ENCODE data around the gene PLCD1. TPM values are rescaled to one million over a fixed set of nuclear protein-coding genes. Genes with fewer than 3 reads are reported as not detected.

PLCD1 gene
- total and polyA plus RNA-seq, 8 donors: 7.5 to 15.6 (median 10.1) TPM

DNA sequence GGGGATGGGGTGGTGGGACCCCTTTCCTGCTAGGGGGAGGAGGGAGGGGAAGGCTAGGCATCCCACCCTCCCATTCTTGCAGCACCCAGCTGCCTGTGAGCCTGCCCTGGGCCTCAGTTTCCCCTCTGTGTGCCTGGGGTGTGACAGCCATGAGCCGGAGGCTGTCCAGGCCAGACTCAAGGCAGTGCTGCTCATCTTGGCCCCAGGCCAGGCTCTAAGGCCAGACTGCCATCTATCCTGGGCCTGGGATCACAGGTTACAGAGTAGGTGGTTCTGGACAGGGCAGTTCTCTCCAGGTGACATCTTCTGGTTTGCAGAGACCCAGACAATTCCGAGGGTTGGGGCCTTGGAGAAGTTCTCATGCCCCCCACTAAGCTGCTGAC lies 42.1 kb downstream of the PLCD1 start:
- Histone ChIP-seq H3K27me3 (no peaks in the 10 kb centered on the region), H3K4me1 (peaks cover 25 to 28% (median 26%) of the 10 kb centered on the region in 3 donors), H3K27ac (peak overlapping the region; percentile 47 to 87 (median 68)), H3K9me3 (no peaks in the 10 kb centered on the region), H3K4me3 (no peak overlapping the region), H3K36me3 (no peaks in the 10 kb centered on the region)
- 19 to 33% methylated on average over 2 of the region's 2 CpGs for WGBS, 2 donors
- FAIRE-seq (no peak), ATAC-seq (peak; percentile 27 to 43 (median 38)), DNase-seq (peak; percentile 40 to 85 (median 66))
- TF ChIP-seq, protein P1, sequence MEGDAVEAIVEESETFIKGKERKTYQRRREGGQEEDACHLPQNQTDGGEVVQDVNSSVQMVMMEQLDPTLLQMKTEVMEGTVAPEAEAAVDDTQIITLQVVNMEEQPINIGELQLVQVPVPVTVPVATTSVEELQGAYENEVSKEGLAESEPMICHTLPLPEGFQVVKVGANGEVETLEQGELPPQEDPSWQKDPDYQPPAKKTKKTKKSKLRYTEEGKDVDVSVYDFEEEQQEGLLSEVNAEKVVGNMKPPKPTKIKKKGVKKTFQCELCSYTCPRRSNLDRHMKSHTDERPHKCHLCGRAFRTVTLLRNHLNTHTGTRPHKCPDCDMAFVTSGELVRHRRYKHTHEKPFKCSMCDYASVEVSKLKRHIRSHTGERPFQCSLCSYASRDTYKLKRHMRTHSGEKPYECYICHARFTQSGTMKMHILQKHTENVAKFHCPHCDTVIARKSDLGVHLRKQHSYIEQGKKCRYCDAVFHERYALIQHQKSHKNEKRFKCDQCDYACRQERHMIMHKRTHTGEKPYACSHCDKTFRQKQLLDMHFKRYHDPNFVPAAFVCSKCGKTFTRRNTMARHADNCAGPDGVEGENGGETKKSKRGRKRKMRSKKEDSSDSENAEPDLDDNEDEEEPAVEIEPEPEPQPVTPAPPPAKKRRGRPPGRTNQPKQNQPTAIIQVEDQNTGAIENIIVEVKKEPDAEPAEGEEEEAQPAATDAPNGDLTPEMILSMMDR (IDR thresholded peaks at IDR 0.05): no peak
- intact Hi-C loops (cut with DNase I): no loop called here

DNA sequence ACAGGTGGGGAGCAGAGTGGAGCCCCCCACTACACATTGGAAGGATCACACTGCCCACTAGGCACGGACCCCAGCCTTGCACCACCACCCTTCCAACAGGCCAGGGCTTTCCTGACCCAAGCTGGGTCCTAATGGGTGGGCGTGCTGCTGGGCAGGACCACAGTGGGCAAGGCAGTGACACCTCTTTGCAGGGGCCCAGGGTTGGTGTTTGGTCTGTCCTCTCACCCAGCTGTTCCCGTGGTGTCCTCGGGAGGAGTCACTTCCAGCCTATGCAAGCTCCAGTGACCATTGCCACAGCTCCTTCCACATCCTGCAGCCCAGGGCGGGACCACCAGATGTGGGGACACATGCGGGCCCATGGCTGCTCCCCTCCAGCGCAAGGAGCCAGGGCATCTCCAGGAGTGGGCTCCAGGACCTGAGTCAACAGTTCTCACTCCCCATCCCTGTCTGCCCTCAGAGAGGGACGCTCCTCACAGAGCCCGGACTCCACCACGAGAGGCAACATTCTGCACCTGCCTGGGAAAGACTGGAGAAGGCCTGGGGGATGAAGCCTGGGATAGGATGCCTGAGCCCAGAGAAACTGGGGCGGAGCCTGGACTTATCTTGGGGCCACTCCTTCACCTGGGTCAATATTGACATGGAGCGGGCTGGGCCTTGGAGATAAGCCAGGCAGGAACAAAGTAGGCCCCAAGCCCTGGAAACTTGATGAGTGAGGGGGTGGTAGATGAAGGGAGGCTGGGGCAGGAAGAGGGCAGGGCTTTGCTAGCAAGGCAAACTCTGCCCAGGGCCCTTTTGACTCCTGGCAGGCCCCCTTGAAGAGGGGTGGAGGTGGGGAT lies 42.7 kb downstream of the PLCD1 start:
- intact Hi-C loops (cut with DNase I): no loop called here
- Histone ChIP-seq H3K27ac (peak overlapping the region; percentile 47 to 87 (median 68)), H3K9me3 (no peaks in the 10 kb centered on the region), H3K4me3 (no peak overlapping the region), H3K36me3 (peaks cover 0 to 3% (median 0%) of the 10 kb centered on the region in 3 donors), H3K27me3 (no peaks in the 10 kb centered on the region), H3K4me1 (peaks cover 25 to 28% (median 26%) of the 10 kb centered on the region in 3 donors)
- FAIRE-seq (no peak), ATAC-seq (peak; percentile 88 to 92 (median 90)), DNase-seq (peak; percentile 84 to 95 (median 95))
- TF ChIP-seq, protein P1 (IDR thresholded peaks at IDR 0.05): no peak
- 46 to 47% methylated on average over 12 of the region's 12 CpGs for WGBS, 2 donors

DNA sequence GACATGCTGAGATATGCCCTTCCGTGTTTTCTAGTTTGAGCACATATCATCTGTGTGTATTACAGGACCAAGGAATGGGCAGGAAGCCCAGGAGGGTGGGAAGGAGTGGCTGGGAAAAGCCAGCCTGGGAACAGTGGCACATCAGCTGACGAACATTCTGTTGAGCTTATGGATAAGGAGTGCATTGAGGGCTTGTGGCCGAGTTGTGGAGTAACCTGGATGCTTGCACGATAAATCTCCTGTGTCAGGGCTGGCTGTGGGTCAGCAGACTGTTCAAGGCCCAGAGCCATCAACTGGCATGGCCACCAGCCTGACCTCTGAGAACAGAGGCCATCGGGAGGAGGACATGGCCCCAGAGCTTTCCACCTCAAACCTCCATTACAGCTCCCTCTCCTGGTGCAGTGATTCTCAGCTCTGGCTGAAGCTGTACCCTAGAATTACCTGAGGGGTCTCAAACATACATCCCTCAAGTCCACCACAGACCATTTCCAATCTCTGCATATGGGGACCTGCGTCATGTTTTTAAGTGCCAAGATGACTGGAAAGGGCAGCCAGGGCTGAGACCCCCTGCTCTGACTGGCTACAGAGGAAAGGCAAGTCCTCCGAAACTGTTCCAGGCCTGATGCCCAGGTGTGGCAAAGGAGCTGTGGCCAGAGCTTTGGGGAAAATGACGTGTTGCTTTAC lies 43.7 kb downstream of the PLCD1 start:
- ATAC-seq (peak; percentile 77 to 86 (median 80)), DNase-seq (peak; percentile 75 to 93 (median 92)), FAIRE-seq (no peak)
- WGBS, 2 donors: 35 to 38% methylated on average over 8 of the region's 8 CpGs
- Histone ChIP-seq H3K36me3 (peaks cover 0 to 5% (median 0%) of the 10 kb centered on the region in 3 donors), H3K27ac (peak overlapping the region; percentile 59 to 87 (median 62)), H3K9me3 (no peaks in the 10 kb centered on the region), H3K4me1 (peaks cover 25 to 28% (median 26%) of the 10 kb centered on the region in 3 donors), H3K27me3 (no peaks in the 10 kb centered on the region), H3K4me3 (no peak overlapping the region)
- intact Hi-C loops (cut with DNase I): no loop called here
- TF ChIP-seq, protein P1 (IDR thresholded peaks at IDR 0.05): no peak

DNA sequence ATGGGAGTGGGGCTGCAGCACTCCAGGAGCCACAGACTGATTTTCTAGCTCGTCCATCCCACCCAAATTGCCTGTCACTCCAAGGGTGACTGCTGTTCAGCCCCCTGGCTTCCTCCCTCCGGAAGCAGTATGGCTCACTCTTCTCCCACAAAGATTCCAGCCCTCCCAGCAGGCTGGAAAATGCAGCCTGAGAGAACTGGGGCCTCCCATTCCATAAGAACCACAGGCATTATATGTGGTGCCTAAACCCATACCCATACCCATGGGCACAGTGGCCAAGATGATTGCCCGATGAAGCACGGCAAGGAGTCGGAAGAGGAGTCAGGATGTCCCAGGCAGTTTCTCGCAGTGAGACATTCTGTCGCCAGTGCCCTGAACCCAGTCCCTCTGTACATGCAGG lies 44.8 kb downstream of the PLCD1 start:
- ATAC-seq: no peak
- peak in 1 of 6 donors; percentile 12 for DNase-seq
- Histone ChIP-seq H3K27ac (peak overlapping the region in 1 of 4 donors; percentile 87), H3K9me3 (no peaks in the 10 kb centered on the region), H3K4me1 (peaks cover 25 to 28% (median 26%) of the 10 kb centered on the region in 3 donors), H3K4me3 (no peak overlapping the region), H3K27me3 (no peaks in the 10 kb centered on the region), H3K36me3 (peaks cover 0 to 5% (median 0%) of the 10 kb centered on the region in 3 donors)
- TF ChIP-seq, protein P1 (IDR thresholded peaks at IDR 0.05): no peak
- intact Hi-C loops (cut with DNase I): no loop called here
- FAIRE-seq: no peak
- WGBS, 2 donors: 89 to 93% methylated on average over 7 of the region's 7 CpGs
